Glomerular endothelial cell (primary cell): Measurements from ENCODE around the gene S1PR4. TPM values are rescaled to one million over a fixed set of nuclear protein-coding genes. Genes with fewer than 3 reads are reported as not detected.
A peak's percentile ranks its signal among the peaks of the same experiment; 100 is the strongest.
"Not testable (repeated sequence)": the region's sequence is repeated elsewhere in the genome, so short reads cannot be mapped to it uniquely, and the experiment has no call there.

Experiments
- DNase-seq: peaks from one replicate; pipeline ENCODE4 v3.0.0-alpha.2; 2011; ENCODE audit warnings: low read depth, low spot score; ENCODE audit errors: extremely low read depth
- total RNA-seq: library from RNA; depleted of rRNA; stranded (reverse); fragments of >200 nt; gene quantifications from 2 replicates; pipeline ENCODE4 v1.2.3, GENCODE V29; 2015

S1PR4 gene
- total RNA-seq, 1 donor from 2014 or later: 2.1 TPM

DNA sequence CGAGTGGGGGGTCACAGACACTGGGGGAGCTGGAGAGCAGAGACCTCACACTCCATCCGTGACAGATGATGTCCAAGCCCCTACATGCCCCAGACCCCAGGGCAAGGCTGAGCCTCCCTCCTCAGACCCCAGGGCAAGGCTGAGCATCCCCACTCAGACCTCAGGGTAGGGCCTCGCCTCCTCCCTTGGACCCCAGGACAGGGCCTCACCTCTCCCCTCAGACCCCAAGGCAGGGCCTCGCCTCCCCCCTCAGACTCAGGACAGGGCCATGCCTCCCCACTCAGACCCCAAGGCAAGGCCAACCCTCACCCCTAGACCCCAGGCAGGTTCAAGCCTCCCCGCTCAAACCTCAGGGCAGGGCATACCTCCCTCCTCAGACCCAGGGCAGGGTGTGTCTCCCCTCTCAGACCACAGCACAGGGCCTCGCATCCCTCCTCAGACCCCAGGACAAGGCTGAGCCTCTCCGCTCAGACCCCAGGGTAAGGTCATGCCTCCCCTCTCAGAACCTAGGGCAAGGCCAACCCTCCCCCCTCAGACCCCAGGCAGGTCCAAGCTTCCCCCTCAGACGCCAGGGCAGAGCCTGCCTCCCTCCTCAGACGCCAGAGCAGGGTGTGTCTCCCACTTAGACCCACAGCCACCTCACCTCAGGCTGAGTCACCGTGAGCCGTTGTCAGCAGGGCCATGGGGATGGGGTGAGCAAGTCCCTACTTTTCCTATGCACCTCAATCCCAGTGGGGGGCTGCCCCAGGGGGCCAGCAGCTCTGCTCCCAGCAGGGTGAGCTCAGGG is 1.7 kb upstream of the S1PR4 start:
- DNase-seq: no peak

DNA sequence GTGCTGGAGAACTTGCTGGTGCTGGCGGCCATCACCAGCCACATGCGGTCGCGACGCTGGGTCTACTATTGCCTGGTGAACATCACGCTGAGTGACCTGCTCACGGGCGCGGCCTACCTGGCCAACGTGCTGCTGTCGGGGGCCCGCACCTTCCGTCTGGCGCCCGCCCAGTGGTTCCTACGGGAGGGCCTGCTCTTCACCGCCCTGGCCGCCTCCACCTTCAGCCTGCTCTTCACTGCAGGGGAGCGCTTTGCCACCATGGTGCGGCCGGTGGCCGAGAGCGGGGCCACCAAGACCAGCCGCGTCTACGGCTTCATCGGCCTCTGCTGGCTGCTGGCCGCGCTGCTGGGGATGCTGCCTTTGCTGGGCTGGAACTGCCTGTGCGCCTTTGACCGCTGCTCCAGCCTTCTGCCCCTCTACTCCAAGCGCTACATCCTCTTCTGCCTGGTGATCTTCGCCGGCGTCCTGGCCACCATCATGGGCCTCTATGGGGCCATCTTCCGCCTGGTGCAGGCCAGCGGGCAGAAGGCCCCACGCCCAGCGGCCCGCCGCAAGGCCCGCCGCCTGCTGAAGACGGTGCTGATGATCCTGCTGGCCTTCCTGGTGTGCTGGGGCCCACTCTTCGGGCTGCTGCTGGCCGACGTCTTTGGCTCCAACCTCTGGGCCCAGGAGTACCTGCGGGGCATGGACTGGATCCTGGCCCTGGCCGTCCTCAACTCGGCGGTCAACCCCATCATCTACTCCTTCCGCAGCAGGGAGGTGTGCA is 587 bp downstream of the S1PR4 start:
- no peak for DNase-seq

DNA sequence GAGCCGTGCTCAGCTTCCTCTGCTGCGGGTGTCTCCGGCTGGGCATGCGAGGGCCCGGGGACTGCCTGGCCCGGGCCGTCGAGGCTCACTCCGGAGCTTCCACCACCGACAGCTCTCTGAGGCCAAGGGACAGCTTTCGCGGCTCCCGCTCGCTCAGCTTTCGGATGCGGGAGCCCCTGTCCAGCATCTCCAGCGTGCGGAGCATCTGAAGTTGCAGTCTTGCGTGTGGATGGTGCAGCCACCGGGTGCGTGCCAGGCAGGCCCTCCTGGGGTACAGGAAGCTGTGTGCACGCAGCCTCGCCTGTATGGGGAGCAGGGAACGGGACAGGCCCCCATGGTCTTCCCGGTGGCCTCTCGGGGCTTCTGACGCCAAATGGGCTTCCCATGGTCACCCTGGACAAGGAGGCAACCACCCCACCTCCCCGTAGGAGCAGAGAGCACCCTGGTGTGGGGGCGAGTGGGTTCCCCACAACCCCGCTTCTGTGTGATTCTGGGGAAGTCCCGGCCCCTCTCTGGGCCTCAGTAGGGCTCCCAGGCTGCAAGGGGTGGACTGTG is 1.2 kb downstream of the S1PR4 start:
- DNase-seq: no peak

DNA sequence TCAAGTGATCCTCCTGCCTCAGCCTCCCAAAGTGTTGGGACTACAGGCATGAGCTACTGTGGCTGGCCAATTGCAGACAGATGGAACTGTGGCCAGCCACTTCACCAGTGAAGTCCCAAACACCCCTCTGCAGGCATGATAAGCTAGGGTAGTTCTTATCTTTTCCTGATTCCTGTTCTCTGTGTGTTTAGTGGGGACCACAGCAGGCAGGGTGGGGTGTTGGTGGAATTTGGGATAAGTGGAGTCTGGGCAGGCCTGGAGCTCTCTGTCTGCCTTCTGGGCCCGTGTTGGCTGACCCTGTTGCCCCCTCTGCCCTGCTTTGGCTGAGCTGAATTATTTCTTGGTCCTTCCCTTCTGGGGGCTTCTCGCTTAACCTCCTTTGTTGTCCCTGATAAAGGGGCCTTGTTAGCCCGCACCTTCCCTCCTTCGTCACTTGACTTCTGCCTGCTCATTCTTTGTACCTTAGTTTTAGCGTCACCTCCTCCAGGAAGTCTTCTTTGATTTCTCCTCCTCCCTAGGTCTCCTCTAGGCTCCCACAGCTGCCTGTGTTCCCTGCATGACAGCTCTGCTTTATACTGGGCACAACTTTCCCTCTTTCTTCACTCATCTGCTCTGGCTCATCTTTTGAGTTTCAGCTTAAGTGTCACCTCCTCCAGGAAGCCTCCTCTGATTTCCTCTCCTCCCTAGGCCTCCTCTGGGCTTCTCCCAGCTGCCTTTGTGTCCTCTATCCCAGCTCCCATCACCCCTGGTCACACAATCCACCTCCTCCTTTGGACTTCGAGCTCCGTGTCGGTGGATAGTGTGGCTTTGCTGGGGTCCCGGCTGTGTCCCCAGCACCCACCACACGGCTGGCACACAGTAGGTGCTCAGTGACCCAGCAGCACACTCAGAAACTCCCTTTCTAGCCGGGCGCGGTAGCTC is 5.4 kb downstream of the S1PR4 start:
- no peak for DNase-seq

DNA sequence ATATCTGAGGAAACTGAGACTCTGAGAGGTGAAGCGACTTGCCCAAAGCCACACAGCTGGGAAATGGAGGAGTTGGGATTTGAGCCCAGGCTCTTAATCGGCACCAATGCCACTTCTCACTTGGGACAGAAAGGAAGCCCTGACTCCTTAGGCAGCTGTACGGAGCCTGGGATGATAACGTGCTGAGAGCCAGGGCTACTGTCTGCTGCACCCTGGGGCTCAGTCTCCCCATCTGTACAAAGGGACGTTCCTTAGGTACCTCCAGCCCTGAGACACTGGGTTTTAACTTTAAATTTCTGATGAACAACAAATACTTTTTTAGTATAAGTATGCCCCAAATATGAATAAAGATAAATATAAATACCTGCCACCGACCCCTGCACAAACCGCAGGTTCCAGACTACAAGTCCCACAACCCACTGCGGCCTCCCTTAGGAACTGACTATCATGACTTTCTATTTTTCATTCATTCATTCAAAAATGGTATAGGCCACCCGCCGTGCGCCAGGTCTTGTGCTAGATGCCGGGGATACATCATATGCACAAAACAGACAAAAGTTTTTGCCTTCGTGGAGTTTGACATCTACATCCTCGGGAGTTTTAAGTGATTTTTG is 6.4 kb downstream of the S1PR4 start:
- no peak for DNase-seq

DNA sequence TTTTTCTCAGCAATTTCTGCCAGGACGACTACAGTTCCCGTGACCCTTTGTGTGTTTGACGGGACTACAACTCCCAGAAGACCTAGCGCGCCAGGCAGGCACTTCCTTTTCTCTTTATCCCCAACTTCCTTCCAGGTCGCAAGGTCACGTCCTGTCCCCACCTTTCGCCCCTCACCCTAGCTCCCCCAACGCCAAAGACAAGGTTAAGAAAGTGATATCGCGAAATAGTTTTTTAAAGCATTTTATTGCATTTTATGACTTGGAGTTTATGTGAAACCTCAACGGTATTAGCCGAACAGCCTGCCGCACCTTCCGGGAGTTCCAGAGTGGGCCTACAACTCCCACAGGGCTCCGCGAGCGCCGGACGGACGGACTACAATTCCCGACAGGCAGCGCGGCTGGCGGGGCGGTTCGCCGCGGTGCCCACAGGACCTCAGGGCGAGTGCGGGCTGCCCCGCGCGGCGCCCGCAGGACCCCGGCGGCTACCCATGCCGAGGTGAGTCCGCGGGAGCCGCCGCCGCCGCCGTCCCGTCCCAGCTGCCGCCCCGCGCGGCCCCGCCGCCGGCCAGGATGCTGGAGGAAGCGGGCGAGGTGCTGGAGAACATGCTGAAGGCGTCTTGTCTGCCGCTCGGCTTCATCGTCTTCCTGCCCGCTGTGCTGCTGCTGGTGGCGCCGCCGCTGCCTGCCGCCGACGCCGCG is 7.0 kb downstream of the S1PR4 start, which contains the start of gene NCLN:
Gene NCLN, plus strand, starts transcription at position 470 of the 699 bp plus-strand sequence. Its CDS starts 101 bp downstream, at position 571.
- DNase-seq: peak; percentile 93

DNA sequence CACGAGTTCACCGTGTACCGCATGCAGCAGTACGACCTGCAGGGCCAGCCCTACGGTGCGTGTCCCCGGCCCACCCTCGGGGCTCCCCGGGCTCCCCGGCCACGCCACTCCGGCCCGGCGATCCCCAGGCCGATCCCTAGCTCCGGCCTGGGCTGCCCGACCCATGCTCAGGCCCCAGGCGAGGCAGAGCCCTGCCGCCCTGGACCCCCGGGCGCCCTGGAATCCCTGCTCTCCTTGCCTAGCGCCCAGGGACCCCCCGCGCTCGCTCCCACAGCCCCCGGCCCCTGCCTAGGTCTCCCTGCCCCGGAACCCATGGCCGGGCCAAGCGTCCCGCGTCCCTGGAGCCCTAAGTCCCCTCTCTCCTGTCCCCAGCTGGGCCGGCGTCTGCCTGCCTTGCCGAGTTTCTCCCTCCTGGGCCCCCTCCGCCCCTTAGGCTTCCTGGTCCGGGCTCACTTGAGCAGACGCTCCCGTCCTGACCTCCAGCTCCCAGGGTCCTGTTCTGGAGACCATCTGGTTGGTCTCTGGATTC is 7.7 kb downstream of the S1PR4 start:
- no peak for DNase-seq

DNA sequence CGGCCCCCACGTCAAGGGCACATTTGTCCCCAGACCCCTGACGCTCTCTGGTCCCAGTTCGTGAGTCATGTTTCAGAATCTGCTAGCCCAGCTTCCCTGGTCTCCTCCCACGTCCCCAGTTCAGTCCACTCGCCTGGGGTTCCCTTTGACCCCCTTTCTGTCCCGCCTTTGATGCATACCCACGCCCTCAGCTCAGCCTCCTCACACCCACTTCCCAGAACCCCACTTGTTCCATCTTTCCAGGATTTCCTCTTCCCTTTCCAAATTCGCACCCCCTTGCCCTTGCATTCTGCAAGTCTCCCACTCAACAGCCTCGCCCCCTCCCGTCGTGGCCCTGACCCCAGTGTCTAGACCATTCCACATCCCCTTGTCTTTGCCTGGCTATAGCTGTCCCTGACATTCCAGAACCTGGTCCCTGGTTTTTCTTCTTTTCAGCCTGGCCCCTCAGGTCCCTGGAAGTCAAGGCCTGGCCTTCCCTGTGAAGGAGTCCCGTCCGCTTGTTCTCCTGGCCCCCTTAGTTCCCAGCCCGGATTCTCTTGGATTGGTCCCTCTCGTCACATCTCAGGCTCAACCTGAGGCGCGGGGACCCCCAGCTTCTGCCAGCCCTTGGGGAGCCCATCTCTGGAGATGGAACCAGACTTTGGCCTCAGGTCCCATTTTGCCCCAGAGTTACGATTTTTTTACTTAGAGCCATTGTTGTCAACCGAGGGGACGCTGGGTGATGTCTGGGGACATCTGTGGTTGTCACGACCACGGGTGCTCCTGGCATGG is 8.5 kb downstream of the S1PR4 start:
- DNase-seq: no peak

DNA sequence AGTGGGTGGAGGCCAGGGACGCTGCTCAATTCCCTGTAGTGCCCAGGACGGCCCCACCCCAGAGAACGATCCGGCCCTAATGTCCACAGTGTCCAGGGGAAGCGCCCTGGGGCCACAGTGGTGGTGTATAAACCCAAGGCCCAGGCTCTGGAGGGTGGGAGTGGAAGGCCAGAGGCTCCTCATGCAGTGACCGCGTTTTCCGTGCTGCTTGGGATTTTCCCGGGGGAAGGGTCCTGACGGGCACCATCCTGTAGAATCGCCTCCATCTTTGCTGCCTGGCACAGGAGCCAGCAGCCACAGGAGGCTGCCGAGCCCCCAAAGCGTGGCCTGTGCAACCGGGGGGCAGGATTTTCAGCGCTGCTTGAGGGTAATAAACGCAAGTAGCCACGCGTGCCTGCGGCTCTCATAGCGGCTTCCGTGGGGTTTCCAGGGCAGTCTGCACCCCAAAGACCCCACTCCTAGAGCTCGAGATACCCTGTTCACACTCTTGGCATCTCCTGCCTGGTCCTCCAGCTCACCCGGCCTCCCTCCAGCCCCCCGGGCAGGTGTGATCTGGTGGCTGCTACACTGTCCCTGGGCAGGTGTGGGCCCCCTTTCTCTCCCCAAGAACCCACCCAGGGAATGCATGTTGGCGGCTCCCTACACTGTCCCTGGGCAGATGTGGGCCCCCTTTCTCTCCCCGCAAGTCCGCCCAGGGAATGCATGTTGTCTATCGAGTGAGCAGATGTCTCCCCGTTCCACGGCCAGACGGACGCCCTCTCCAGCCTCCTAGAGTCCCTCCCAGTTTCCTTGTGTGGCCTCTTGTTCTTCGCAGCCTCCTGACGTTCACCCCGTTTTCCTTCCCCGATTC is 9.3 kb downstream of the S1PR4 start:
- no peak for DNase-seq

DNA sequence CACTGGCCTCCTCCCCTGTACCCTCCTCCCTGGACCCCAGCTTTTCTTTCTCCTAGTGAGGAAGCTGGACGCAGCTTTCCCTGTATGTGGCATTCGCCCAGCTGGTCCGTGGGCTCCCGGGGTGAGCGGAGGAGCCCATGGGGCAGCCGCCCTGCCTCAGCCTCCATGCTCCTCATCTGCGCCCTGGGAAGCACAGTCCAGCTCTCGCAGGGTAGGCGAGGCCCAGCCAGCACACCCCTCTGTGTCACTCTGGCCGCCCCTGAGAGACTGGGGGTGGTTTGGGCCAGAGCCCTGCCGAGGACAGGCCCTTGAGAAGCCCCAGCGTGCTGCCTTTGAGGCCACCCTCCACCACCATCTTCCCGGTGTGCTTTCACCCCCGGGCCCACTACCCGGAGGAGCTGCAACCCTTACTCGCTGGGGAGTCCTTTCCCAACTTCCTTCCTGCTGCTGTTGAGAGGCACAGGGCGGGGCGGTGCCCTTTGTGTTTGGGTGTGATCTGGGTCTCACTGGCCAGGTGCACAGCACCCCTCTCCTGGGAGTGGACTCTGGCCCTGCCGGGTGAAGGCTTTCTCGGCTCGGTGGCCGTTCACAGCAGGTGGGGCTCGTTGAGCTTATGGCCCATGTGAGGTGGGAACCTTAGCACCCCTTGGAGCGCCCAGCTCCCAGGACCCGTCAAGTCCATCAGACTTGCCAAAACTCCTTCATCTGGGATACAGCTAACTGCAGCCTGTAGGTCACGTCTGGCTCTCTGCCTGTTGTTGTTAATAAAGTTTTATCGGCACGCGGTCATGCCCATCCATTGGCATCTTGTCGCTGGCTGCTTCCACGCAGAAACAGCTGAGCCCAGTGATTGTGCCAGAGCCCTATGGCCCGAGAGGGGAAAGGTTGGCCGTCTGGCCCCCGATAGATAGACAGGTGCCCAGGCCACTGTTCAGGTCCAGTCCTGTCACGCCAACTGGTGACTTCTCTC is 10.3 kb downstream of the S1PR4 start:
- no peak for DNase-seq

DNA sequence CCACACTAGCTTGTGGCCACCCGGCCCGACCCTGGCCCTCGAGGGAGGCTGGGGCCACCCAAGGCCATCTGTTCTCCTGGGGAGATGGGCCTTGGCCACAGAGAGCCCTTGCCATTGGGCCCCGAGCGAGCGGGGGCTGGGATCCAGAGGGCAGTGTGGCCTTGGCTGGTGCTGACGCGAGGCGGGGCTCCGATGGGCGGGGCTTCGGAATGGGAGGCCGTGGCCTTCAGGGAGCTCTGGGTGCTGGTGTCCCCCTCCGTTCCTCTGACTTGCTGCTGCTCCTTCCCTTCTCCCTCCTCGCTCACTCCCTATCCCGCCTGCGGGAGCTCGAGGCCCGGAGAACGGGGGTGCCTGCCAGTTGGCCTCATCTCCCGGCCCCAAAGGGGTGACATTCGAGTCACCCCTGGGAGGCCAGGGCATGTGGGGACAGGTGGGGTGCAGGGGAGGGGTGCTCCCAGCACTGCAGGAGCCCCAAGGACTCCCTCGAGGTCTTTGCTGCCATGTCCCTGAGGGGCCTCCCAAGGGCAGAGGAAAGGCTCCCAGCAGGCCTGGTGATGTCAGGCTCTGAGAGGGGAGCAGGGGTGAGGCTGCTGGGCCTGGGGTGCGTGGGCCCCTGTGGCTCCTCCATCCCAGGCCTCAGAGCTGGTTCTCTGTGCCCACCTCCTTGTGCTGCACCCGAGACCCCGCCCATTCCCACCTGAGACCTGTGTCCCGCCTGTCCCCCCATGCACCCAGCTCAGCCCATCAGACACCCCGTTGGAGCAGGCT is 11.3 kb downstream of the S1PR4 start:
- DNase-seq: no peak

DNA sequence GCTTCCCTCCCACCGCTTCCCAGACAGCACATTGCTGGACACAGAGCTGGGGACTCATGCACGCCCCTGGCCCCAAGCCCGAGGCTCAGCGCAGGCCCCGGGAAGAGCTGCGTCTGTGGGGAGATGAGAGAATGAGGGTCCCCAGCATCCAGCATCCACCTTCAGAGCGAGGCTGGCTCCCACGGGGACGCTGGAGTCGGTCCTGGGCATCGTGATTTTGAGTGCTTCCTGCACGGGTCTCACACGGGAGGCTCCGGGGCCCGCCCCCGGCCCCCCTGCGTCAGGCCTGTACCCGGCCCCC is 11.9 kb downstream of the S1PR4 start:
- no peak for DNase-seq

DNA sequence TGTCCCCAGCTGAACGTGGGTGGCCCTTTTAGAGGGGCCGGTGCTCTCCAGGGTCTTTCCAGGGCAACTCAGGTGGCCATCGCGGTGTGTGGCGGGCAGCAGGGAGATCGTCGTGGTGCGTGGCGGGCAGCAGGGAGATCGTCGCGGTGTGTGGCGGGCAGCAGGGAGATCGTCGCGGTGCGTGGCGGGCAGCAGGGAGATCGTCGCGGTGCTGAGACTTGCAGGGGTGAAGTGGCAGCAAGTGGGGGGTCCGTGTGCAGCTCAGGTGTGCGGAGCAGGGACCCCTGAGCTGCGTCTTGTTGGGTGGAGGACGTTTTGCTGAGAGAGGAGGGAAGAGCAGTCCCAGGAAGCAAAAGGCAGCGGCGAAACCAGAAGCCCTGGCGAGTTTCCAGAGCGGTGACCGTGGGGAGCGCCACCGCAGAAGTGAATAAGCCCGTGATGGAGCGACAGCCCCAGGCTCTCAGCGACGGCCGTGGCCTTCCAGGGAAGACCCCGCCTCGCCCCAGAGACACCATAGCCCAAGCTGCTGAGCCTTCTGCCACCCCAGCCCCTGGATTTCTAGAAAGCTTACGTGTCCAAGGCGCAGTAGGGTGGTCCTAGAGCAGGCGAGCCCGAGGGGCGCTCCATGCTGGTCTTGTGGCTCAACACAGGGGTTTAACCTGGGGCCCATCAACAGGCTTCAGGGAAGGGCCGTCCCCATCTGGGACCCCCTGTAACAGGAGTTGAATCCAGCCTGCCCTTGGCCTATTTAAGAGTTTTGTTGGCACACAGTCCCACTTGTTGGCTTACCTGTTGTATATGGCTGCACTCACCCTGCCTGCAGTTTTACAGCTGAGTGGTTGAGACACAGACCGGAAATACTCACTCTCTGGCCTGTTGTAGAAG is 12.6 kb downstream of the S1PR4 start:
- DNase-seq: no peak

DNA sequence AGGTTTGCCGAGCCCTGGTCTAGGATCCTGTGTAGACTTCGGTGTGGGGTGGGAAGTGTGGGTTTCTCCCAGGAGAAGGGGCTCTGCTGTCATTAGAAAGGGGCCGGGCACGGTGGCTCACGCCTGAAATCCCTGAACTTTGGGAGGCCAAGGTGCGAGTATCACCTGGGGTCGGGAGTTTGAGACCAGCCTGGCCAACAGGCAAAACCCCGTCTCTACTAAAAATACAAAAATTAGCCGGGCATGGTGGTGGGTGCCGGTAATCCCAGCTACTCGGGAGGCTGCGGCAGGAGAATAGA is 13.2 kb downstream of the S1PR4 start:
- not testable (repeated sequence) for DNase-seq

DNA sequence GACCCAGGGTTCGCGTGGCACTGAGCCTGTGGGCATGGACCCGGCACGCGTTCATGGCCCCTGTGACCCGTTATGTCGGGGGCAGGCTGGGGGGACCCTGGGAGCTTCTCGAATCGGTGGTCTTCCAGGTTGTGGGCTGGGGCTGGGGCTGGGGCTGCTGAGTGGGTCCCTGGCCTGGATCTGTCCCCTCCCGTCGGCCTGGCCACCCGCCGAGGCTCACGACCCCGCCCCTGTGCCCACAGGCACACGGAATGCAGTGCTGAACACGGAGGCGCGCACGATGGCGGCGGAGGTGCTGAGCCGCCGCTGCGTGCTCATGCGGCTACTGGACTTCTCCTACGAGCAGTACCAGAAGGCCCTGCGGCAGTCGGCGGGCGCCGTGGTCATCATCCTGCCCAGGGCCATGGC is 13.7 kb downstream of the S1PR4 start:
- DNase-seq: no peak
